ENCODE measurements around the gene HRG. TPM values are rescaled to one million over a fixed set of nuclear protein-coding genes. Genes with fewer than 3 reads are reported as not detected.
A peak's percentile ranks its signal among the peaks of the same experiment; 100 is the strongest.

Gene HRG, protein sequence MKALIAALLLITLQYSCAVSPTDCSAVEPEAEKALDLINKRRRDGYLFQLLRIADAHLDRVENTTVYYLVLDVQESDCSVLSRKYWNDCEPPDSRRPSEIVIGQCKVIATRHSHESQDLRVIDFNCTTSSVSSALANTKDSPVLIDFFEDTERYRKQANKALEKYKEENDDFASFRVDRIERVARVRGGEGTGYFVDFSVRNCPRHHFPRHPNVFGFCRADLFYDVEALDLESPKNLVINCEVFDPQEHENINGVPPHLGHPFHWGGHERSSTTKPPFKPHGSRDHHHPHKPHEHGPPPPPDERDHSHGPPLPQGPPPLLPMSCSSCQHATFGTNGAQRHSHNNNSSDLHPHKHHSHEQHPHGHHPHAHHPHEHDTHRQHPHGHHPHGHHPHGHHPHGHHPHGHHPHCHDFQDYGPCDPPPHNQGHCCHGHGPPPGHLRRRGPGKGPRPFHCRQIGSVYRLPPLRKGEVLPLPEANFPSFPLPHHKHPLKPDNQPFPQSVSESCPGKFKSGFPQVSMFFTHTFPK
- polyA plus RNA-seq (2013, experiment 1 of 2), result not detected
- polyA plus RNA-seq (2013, experiment 2 of 2), result not detected

- no peak within 1 kb of the TSS for H3K9ac ChIP-seq (ENCODE audit: low read depth, low read length)
- peaks cover 28% of the 10 kb centered on the region for H3K4me1 ChIP-seq (ENCODE audit: insufficient read depth, low read length)
- H3K27me3 ChIP-seq (ENCODE audit: insufficient read depth, low read length), result no peaks in the 10 kb centered on the region
- 90% methylated on average over 8 of the region's 8 CpGs for WGBS
- H3K9me3 ChIP-seq (ENCODE audit: insufficient read depth, low read depth, low read length), result no peaks in the 10 kb centered on the region
- no peak within 1 kb of the TSS; the same call in 1 of the 2 replicates for H3K27ac ChIP-seq (ENCODE audit: low read depth, low read length)
- H3K36me3 ChIP-seq (ENCODE audit: insufficient read depth, low read length), result no peaks in the 10 kb centered on the region
- H3K4me3 ChIP-seq (ENCODE audit: low read length), result no peak within 1 kb of the TSS
Observed at GRCh38 chr3:186665625-186666188, at the start of gene HRG. Gene HRG, plus strand, starts transcription at chr3:186666014. Its CDS starts 18 bp downstream, at chr3:186666032.

GRCh38 chr3:186616299-186616617 is 49.6 kb upstream of the HRG start:
- Histone ChIP-seq H3K9ac (ENCODE audit: low read depth, low read length) (no peak overlapping the region), H3K27ac (ENCODE audit: low read depth, low read length) (no peak overlapping the region), H3K9me3 (ENCODE audit: insufficient read depth, low read depth, low read length) (no peaks in the 10 kb centered on the region), H3K27me3 (ENCODE audit: insufficient read depth, low read length) (peaks cover 14% of the 10 kb centered on the region), H3K36me3 (ENCODE audit: insufficient read depth, low read length) (no peaks in the 10 kb centered on the region), H3K4me1 (ENCODE audit: insufficient read depth, low read length) (peaks cover 9% of the 10 kb centered on the region), H3K4me3 (ENCODE audit: low read length) (no peak overlapping the region)
- 93% methylated on average over 8 of the region's 8 CpGs for WGBS

DNA sequence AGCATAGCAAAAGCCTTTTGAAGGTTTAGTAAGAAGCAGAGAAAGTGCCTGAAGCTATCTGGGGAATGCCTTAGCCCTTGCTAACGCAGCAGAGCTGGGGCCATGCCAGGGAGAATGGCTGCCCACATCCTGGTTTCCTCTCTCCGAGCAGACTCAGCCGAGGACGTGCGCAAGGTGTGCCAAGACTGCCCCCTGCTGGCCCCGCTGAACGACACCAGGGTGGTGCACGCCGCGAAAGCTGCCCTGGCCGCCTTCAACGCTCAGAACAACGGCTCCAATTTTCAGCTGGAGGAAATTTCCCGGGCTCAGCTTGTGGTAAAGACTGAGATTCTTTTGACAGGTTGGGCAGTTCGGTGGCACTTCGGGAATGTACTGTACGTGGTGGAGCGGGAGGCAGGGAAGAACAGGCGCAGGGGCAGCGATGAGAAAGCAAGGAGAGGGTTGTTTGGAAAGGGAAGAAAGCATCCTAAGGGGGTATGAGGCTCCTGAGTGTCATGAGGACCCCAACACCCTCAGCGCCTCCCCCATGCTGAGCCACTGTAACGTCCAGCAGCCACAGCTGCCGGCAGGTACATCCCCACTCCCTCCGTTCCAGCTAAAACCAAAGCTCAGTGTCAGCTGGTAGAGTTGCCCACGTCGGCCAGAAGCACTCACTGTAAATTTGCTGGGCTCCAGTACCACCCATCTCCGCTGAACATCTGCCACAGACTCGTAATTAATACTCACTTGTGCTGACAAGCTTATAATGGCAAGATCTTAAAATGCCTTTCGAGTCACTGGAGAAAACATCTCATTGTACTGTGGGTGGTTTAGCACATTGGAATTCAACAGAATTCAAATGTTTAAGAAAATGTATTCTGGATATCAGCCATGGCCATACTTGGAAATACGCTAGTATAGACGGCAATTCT is 48.5 kb upstream of the HRG start:
- Histone ChIP-seq H3K27me3 (ENCODE audit: insufficient read depth, low read length) (peaks cover 14% of the 10 kb centered on the region), H3K9ac (ENCODE audit: low read depth, low read length) (peak overlapping the region; percentile 15; the same call in 1 of the 2 replicates)
- WGBS, result 39% methylated on average over 31 of the region's 31 CpGs

GRCh38 chr3:186618318-186618938 is 47.4 kb upstream of the HRG start:
- H3K9me3 ChIP-seq (ENCODE audit: insufficient read depth, low read depth, low read length), result no peaks in the 10 kb centered on the region
- H3K36me3 ChIP-seq (ENCODE audit: insufficient read depth, low read length), result no peaks in the 10 kb centered on the region
- no peak overlapping the region for H3K27ac ChIP-seq (ENCODE audit: low read depth, low read length)
- peaks cover 9% of the 10 kb centered on the region for H3K4me1 ChIP-seq (ENCODE audit: insufficient read depth, low read length)
- H3K27me3 ChIP-seq (ENCODE audit: insufficient read depth, low read length), result peaks cover 14% of the 10 kb centered on the region
- 92% methylated on average over 8 of the region's 8 CpGs for WGBS
- H3K9ac ChIP-seq (ENCODE audit: low read depth, low read length), result no peak overlapping the region
- H3K4me3 ChIP-seq (ENCODE audit: low read length), result no peak overlapping the region

More for the DNA sequence above, 48.5 kb upstream of the HRG start:
- H3K9me3 ChIP-seq (ENCODE audit: insufficient read depth, low read depth, low read length), result no peaks in the 10 kb centered on the region
- H3K4me1 ChIP-seq (ENCODE audit: insufficient read depth, low read length), result peaks cover 9% of the 10 kb centered on the region
- peak overlapping the region; percentile 26; the same call in 1 of the 2 replicates for H3K4me3 ChIP-seq (ENCODE audit: low read length)
- no peaks in the 10 kb centered on the region for H3K36me3 ChIP-seq (ENCODE audit: insufficient read depth, low read length)
- no peak overlapping the region for H3K27ac ChIP-seq (ENCODE audit: low read depth, low read length)

DNA sequence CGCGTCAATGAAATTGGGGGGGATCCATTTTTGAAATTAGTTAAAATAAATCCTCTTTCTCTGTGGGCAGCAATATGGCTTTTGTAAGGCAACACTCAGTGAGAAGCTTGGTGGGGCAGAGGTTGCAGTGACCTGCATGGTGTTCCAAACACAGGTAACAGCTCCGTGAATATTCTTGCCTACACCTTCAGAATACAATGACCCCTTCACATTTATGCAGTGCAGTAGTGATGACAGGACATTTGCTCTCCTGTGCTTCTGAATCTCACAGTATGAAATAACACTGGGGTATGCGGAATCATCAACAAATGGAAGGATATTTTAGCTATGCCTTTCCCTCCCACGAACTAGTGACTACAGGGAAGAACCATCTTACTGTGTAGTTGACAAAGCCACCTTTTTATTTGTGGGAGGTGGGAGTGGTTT is 46.0 kb upstream of the HRG start:
- peaks cover 9% of the 10 kb centered on the region for H3K4me1 ChIP-seq (ENCODE audit: insufficient read depth, low read length)
- H3K27ac ChIP-seq (ENCODE audit: low read depth, low read length), result no peak overlapping the region
- 98% methylated on average over 5 of the region's 5 CpGs for WGBS

GRCh38 chr3:186620213-186621092 is 45.4 kb upstream of the HRG start:
- 95% methylated on average over 17 of the region's 17 CpGs for WGBS
- no peak overlapping the region for H3K27ac ChIP-seq (ENCODE audit: low read depth, low read length)
- peaks cover 14% of the 10 kb centered on the region for H3K27me3 ChIP-seq (ENCODE audit: insufficient read depth, low read length)
- H3K4me3 ChIP-seq (ENCODE audit: low read length), result no peak overlapping the region
- H3K4me1 ChIP-seq (ENCODE audit: insufficient read depth, low read length), result peaks cover 4% of the 10 kb centered on the region; the same call in 1 of the 2 replicates
- no peak overlapping the region for H3K9ac ChIP-seq (ENCODE audit: low read depth, low read length)
- no peaks in the 10 kb centered on the region for H3K9me3 ChIP-seq (ENCODE audit: insufficient read depth, low read depth, low read length)
- H3K36me3 ChIP-seq (ENCODE audit: insufficient read depth, low read length), result no peaks in the 10 kb centered on the region

More for the DNA sequence above, 46.0 kb upstream of the HRG start:
- no peak overlapping the region for H3K4me3 ChIP-seq (ENCODE audit: low read length)
- no peaks in the 10 kb centered on the region for H3K9me3 ChIP-seq (ENCODE audit: insufficient read depth, low read depth, low read length)
- no peaks in the 10 kb centered on the region for H3K36me3 ChIP-seq (ENCODE audit: insufficient read depth, low read length)
- peaks cover 14% of the 10 kb centered on the region for H3K27me3 ChIP-seq (ENCODE audit: insufficient read depth, low read length)
- no peak overlapping the region for H3K9ac ChIP-seq (ENCODE audit: low read depth, low read length)

- WGBS, result 87% methylated on average over 6 of the region's 7 CpGs
- Histone ChIP-seq H3K36me3 (ENCODE audit: insufficient read depth, low read length) (no peaks in the 10 kb centered on the region), H3K27me3 (ENCODE audit: insufficient read depth, low read length) (peaks cover 14% of the 10 kb centered on the region), H3K9ac (ENCODE audit: low read depth, low read length) (no peak overlapping the region), H3K27ac (ENCODE audit: low read depth, low read length) (no peak overlapping the region), H3K9me3 (ENCODE audit: insufficient read depth, low read depth, low read length) (no peaks in the 10 kb centered on the region), H3K4me1 (ENCODE audit: insufficient read depth, low read length) (0 out of 2 replicates have a peak, but pooled peaks cover 3% of the 10 kb centered on the region), H3K4me3 (ENCODE audit: low read length) (no peak overlapping the region)
Observed at GRCh38 chr3:186621894-186622650, 43.7 kb upstream of the HRG start.

GRCh38 chr3:186622651-186623310 is 43.0 kb upstream of the HRG start:
- peaks cover 7% of the 10 kb centered on the region; the same call in 1 of the 2 replicates for H3K27me3 ChIP-seq (ENCODE audit: insufficient read depth, low read length)
- no peaks in the 10 kb centered on the region for H3K9me3 ChIP-seq (ENCODE audit: insufficient read depth, low read depth, low read length)
- no peak overlapping the region for H3K9ac ChIP-seq (ENCODE audit: low read depth, low read length)
- H3K36me3 ChIP-seq (ENCODE audit: insufficient read depth, low read length), result no peaks in the 10 kb centered on the region
- H3K4me3 ChIP-seq (ENCODE audit: low read length), result no peak overlapping the region
- WGBS, result 46% methylated on average over 2 of the region's 2 CpGs
- H3K4me1 ChIP-seq (ENCODE audit: insufficient read depth, low read length), result no peaks in the 10 kb centered on the region
- no peak overlapping the region for H3K27ac ChIP-seq (ENCODE audit: low read depth, low read length)

DNA sequence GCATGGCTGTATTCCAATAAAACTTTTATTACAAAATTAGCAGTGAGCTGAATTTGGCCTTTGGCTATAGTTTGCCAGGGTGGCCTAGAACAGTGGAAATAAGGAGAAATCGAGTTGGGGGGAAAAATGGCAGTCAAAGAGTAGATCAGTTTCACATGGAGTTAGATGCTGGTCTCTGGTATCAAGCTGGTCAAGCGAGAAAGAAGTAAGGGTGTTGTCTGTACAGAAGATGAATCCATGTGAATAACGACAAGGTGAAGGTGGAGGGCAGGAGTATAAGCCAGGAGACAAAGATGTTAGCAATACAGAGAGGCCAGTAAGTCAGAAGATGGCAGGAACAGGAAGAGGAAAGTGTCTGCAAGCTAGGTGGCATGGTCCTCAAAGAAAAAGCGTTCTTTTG is 41.2 kb upstream of the HRG start:
- Histone ChIP-seq H3K9me3 (ENCODE audit: insufficient read depth, low read depth, low read length) (no peaks in the 10 kb centered on the region), H3K4me1 (ENCODE audit: insufficient read depth, low read length) (no peaks in the 10 kb centered on the region), H3K27ac (ENCODE audit: low read depth, low read length) (no peak overlapping the region), H3K9ac (ENCODE audit: low read depth, low read length) (no peak overlapping the region), H3K4me3 (ENCODE audit: low read length) (no peak overlapping the region), H3K27me3 (ENCODE audit: insufficient read depth, low read length) (no peaks in the 10 kb centered on the region), H3K36me3 (ENCODE audit: insufficient read depth, low read length) (no peaks in the 10 kb centered on the region)
- WGBS, result 90% methylated on average over 4 of the region's 4 CpGs

Data from HUES64 (cell line).